GM12891 (cell line): ENCODE data around the gene CEACAM19.

Experiments used
- POLR2A ChIP-seq: IDR thresholded peaks from 2 replicates; pipeline ENCODE4 v1.6.1; 2011; ENCODE audit warnings: low read depth, low read length, control low read depth
- POLR2AphosphoS5 ChIP-seq: IDR thresholded peaks from 2 replicates; pipeline ENCODE4 v1.6.1; 2011; ENCODE audit warnings: low read depth, low read length, control low read depth
- TAF1 ChIP-seq: IDR thresholded peaks from 2 replicates; pipeline ENCODE4 v1.6.1; 2011; ENCODE audit warnings: low read depth, low read length, control low read depth

DNA sequence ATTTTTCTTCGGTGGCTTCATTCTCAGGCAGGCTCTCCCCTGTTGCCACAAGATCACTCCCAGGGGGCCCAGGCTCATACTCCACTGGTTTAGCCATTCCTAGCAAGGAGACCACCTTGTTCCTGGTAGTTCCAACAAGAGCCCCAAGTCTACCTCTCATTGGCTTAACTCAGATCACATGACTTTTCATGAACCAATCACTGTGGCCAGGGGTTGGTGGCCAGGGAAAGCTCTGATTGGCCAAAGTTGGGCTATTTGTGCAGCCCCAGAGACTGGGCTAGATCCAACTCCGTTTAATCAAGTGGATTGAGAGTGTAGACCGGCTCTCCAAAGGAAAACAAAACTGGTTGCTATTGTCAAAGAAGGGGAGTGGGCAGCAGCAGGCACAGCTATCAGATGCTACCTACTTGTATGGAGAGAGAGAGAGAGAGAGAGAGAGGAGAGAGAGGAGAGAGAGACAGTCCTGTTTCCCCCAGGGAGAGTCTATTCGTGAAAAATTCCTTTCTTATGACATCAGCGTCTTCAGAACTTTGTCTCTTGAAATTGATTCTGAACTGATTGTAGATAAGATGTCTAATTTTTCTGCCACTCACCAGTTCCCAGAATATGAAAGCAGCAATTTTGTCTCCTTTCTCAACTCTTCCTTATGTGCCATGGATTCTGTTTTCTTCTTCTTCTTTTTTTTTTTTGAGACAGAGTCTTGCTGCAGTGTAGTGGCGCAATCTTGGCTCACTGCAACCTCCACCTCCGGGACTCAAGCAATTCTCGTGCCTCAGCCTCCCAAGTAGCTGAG, 5.9 kb downstream of the CEACAM19 start:
- no peak for TF ChIP-seq POLR2AphosphoS5
- TF ChIP-seq POLR2A = no peak
- TF ChIP-seq TAF1 = no peak
